GM21529 (cell line): ENCODE data around the gene ZNF655.

ENCODE experiments used
- ATAC-seq: cut with Tn5 transposase; IDR thresholded peaks from one replicate; pipeline ENCODE4 v1.9.1; 2021; ENCODE audit not compliant: unreplicated experiment

ZNF655 gene

DNA sequence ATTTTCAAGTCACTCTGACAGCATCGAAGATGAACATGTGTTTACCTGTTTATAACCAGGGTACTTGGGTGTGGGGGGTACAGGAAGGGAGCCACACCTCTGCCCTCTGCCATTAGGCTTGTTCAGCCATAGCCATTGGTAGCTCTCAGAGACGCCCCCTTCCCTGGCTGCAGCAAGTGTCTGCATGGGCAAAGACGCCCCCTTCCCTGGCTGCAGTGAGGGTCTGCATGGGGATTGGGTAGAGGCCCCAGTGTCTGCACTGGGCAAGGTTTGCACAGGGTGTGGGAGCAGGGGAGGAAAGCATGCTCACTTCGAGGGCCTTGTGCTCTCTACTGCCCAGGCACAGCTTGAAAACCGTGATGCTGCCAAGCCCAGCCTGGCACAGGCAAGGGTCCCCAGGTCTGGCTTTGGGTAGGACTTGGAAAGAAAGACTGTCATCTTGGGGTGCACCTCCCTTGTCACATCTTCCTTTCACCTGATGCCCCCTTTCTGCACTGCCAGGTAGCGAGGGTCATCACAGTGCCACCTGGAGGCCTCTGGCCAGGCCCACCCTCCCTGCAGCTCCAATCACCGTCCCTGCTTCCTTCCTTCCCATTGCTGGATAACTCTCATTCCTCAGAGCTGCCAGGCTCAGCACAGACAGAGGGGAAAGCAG is 43.3 kb downstream of the ZNF655 start:
- ATAC-seq = no peak

DNA sequence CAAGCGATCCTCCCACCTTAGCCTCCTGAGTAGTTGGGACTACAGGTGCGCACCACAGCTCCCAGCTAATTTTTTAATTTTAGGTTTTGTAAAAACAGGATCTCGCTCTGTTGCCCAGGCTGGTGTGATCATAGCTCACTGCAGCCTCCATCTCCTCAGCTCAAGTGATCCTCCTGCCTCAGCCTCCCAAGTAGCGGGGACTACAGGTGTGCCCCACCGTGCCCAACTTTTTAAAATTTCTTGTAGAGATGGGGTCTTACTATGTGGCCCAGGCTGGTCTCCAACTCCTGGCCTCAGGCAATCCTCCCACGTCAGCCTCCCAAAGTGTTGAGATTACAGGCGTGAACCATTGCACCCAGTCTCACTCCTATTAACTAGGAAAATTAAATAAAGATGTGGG is 47.1 kb downstream of the ZNF655 start:
- no peak for ATAC-seq

DNA sequence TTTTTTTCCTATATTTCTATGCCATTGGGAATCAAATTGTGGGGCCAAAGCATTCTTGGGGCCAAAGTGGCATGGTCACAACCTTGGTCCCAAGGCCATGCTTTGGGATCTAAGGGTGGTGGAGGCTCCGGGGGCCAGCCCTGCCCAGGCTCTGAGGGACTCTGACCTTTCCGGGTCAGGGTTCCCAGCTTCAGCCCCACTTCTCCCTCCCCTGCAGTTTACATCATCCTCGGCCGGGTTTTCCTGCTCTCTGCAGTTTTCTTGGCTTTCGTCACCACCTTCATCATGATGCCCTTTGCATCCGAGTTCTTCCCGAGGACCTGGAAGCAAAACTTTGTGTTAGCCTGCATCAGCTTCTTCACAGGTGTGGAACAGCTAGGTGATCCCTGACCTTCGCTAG is 48.1 kb downstream of the ZNF655 start:
- no peak for ATAC-seq

DNA sequence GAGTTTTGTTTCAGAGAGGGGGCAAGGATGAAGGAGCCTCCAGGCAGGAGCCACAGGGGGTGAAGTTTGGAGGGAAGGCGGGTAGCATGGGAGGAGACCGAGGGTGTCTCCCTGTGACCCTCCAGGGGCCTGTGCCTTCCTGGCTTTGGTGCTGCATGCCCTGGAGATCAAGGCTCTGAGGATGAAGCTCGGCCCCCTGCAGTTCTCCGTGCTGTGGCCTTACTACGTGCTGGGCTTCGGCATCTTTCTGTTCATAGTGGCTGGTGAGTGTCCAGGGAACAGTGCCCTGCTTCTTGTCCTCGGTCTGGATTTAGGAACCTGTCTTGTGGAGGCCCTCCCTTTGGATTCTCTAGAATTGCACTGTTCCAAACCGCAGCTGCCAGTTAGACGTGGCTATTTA is 49.1 kb downstream of the ZNF655 start:
- no peak for ATAC-seq

DNA sequence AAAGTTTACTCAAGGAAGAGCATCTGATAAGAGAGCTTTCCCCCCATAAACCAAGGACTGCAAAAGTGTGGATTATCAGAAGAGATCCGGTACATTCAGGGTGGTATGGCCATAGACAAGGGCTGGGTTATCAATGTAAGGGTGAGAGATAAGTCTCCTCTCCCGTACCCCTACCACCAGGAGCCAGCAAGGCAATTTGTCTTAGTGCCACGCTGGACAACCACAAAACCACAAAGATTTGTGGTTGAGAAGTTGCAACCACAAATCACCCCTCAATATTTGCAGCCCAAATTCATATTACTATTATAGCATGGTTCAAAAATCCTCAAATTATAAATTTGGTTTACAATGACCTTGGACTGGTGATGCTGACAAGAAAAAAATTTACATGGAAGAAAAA is 56.1 kb downstream of the ZNF655 start:
- ATAC-seq = no peak

DNA sequence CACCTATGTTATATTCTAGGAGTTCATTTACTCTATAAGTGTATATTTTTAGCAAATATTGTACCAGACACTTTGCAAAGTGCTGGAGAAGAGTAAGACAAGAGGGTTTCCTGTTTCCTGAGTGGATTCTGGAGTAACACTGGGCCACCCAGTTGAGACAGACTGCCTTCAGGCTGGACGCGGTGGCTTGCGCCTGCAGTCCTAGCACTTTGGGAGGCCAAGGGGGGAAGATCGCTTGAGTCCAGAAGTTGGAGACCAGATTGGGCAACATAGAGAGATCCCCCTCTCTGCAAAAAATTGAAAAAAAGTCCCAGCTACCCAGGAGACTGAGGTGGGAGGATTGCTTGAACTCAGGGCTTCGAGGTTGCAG is 57.5 kb downstream of the ZNF655 start:
- ATAC-seq = no peak

DNA sequence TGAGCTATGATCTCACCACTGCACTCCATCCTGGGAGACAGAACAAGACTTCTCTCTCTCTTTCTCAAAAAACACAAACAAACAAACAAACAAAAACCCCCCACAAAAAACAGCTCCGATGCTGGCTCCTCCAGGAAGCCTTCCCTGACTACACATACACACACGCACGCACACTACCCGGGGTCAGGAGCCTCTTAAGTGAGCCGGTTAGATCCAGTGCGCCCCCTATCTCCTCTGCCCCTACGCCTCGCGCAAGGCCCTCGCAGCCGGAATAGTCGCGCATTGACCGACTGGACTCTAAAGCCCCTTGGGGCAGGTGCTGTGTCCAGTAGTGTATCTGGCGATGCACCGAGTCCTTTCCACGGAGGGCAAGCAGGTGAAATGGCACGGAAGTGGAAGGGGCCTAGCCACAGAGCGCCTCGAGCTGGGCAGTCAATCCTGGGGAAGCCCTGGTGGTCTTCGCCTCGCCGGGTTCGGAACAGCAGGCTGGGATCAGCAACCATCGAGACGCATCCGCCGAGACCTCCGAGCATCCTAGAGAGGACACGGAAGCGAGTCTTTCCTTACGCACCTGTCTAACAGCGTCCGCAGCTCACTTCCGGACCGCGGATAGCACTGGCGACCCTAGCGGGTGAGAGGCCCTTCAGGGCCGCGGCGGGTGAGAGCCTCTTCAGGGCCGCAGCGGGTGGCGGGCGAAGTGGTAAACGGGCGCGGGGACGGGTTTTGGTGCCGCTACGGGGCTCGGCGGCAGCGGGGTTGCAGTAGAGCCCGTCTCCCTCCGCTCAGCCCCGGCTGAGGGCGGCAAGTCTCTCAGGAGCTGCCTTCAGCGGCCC is 58.1 kb downstream of the ZNF655 start, which contains the start of gene ZSCAN25:
Gene ZSCAN25 (plus strand): TSS at position 588 of the 833 bp plus-strand sequence. CDS start 2,661 bp downstream, outside the sequence.
- peak; percentile 94 for ATAC-seq

DNA sequence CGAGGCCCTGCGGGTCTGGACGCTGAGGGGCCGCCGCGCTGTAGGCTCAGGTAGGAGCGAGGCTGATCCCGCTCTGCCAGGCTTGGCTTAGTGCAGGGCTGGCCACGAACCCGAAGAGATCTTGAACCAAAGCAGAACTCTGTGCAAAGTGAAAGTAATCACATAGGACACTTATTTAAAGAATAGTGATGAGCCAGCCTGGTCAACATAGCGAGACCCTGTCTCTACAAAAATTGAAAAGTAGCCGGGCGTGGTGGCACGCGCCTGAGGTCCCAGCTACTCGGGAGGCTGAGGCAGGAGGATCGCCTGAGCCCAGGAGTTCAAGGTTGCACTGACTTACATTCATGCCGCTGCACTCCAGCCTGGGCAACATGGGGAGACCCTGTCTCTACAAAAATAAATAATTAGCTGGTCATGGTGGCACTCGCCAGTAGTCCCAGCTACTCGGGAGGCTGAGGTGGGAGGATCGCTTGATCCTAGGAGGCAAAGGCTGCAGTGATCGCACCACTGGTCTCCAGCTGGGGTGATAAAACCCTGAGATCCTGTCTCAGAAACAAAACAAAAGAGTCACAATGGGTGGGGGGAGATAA is 58.8 kb downstream of the ZNF655 start:
- ATAC-seq = no peak

DNA sequence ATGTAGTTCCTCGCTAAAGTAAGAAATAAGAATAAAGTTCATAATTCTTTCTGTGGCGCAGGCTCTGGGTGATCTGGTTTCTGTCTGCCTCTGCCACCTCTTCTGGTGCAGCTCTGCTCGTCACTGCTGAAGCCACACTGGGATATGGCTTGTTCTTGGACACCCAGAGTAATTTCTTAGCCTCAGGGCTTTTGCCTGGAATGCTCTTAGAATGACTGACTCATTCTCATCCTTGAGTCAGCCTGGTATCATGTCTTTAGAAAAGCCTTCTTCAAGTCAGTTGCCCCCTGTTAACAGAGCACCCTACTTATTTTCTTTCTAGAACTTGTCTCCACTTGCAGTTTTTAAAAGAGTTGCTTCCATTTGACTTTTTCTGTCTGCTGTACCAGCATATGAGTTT is 60.3 kb downstream of the ZNF655 start:
- ATAC-seq = no peak

DNA sequence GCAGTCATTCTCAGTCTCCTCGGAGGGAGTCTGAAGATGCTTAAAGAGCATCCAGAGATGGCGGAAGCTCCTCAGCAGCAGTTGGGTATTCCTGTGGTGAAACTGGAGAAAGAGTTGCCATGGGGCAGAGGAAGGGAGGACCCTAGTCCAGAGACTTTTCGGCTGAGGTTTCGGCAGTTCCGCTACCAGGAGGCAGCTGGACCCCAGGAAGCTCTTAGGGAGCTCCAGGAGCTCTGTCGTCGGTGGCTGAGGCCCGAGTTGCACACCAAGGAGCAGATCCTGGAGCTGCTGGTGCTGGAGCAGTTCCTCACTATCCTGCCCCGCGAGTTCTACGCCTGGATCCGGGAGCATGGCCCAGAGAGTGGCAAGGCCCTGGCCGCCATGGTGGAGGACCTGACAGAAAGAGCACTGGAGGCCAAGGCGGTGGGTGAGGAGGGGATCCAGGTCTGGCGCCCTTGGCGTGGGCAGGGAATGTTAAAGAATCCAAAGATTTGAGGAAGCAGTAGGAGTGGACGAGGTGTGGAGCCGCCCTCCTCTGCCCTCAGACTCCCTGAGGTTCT is 61.2 kb downstream of the ZNF655 start:
- ATAC-seq = no peak

DNA sequence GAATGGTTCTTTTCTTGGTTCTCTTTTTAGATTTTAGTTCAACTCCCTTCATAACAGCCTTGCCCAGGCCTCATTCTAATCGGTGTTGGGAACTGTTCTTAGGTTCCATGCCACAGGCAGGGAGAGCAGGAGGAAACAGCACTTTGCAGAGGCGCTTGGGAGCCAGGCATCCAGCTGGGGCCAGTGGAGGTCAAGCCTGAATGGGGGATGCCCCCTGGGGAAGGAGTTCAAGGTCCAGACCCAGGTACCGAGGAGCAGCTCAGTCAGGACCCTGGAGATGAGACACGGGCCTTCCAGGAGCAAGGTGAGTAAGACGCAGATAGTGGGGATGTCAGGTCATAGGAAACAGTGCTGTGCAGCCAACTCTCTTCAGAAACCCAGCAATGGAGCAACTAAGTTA is 62.8 kb downstream of the ZNF655 start:
- no peak for ATAC-seq

DNA sequence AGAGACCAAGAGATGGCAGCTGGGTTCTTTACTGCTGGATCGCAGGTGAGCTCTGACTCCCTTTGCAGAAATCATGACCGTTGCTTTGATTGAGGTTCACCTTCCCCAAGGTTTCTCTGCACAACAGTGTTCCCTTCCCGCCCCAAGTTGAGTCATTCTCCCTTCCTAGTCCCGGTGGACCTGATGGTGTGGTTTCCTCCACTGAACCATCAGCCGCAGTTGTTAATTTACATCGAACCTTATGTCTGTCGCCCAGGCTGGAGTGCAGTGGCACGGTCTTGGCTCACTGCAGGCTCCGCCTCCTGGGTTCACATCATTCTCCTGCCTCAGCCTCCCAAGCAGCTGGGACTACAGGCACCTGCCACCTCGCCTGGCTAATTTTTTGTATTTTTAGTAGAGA is 64.2 kb downstream of the ZNF655 start:
- ATAC-seq = no peak

DNA sequence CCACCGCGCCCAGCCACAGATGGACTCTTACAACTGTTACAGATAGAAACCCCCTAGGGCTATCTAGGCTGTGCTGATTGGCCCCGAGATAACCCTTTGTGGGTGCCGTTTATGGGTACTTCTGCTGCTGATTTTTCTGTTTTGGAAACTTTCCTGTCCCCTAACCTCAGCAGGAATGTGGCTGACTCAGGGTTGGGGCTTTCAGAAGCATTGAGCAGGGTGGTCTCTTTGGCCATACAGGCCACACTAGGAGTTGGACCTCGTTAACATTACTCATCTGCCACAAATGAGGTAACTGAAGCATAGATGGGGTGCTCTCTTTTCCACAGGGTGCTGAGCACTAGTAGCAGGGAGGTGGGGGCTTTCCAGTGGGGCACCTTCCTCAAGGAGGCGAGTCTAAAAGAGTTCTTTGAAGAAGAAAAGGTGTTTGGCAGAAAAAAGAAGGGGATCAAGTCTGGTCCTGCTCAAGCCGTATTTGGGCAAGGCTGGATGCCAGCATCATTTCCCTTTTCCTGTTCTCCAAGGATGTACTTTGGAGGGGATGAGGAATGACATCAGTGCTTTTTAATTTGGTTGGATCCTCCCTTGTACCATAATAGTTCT is 64.8 kb downstream of the ZNF655 start:
- ATAC-seq = no peak

DNA sequence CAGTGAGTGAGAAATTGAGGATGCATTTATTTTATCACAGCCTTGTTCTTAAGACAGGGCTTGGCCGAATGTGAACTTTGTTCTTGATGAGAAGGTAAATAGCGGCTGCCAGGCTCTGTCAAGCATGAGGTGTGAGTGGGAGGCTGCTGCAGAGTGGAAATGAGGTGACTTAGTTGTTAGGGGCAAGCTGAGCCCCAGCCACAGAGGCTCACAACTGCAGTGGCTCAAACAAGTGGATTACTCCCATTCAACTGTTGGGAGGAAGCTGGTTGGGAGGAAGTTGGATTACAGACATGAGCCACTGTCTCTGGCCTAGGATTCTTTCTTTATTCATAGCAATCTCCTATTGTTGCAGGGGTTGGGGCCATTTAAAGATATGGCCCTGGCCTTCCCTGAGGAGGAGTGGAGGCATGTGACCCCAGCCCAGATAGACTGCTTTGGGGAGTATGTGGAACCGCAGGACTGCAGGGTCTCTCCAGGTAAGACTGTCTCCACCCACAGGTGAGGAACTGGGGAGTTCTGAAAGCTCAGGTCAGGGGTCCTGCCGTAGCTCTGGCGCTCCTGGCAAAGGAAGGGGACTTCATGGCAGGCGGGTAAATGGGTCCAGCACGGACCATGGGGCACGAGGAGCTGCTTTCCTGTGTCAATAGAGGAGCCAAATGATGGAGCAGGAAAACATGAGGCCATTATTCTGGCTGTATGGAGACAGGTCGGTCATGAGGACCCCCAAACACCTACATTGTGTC is 65.4 kb downstream of the ZNF655 start:
- ATAC-seq = no peak

DNA sequence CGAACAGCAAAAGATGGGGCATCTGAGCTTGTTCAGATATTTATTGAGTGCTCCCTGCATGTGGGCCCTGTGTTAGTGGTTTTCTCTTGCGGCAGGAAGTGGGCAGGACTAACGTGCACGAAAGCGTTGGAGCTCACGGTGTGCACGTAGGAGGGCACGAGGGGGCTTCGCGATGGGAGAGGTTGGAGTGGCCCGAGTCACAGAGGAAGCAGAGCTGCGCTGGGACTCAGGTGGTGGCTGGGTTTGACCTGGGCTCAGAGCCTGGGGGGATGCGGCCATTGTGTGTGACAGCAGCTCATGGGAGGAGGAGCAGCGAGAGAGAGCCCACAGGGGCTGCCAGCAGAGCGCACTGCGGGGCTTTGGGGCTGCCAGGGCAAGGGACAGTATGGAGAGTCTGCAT is 66.0 kb downstream of the ZNF655 start:
- no peak for ATAC-seq

DNA sequence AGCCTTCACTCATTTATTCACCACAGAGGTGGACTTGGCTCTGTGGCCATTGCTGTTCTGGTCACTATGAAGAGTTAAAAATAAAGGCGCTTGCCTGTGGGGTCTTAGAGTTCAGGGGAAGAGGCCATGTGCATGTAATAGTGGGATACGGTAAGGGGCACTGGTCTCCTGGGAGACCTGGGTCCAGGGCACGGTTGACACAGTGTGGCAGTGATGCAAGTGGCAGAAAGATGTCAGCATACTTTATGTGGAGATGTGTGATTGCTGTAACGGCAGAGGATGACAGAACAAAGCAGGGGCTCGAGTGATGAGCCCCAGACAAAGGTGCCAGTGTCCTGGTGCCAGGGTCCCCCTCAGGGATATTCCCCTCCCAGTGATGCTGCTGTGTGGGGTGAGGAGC is 66.9 kb downstream of the ZNF655 start:
- no peak for ATAC-seq

DNA sequence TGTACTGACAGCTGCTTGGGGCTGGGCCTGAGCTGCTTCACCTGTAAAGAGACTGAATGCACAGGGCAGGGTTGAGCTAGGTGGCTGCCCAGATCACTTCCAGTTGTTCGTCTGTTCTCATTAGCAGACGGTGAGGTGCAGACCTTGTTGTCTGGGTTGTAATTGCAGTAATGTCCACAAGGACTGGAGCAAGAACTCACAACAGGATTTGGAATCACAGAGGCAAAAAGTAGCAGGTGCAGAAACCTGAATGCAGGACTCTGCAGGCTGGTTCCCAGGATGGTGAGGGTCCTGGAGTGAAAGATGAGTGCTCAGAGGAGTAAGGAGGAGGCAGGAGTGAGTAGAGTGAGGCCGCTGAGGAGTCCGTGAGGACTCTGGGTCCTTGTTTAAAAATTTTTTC is 67.5 kb downstream of the ZNF655 start:
- no peak for ATAC-seq
